ENCODE data around the gene BTRC.
"Not testable (repeated sequence)": the region's sequence is repeated elsewhere in the genome, so short reads cannot be mapped to it uniquely, and the experiment has no call there.

The BTRC gene

DNA sequence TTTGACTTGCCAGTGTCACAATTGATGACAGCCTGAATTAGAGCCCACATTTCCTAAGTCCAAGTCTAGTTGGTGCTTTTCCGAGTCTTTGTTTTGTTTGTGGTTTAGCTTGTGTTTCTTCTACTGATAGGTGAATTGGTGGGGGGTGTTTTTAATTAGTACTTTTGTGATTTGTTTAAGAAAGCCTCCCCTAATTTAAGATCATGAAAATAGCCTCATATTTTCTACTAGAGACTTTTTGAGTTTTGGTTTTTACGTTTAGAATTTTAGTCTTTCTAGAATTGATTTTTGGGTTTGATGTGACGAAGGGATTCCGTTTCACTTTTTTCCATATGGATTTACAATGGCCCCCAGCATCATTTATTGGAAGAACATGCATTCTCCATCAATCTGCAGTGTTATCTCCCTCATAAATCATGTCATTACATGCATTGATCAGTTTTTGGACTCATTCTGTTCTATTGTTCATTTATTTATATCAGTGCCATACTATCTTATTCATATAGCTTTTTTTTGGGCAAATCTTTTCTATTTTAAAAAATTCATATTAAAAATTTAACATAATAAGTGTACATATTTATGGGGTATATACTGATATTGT, 32.8 kb downstream of the BTRC start:
- no peak for DNase-seq

DNA sequence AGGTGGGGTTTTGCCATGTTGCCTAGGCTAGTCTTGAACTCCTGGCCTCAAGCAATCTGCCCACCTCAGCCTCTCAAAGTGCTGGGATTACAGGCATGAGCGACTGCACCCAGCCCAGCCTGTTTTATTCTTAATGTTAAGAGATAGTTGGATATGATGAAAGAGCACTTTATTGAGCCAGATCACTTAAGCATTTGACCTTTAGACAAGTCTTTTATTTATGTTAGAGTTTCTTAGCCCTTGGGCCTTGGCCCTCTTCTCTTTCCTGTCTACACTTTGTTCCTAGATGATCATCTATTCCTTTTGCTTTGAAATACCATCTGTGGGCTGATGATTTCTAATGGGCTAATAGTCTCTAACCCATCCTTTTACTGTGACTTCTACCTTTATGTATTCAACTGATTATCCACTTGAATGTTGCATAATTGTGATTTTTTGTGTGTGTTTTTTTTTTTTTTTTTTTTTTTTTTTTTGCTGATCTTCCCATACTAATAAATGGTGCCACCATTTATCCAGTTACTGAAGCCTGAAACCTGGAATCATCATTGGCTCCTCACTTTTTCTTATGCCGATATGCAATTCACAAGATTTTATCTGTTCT, 34.8 kb downstream of the BTRC start:
- DNase-seq = no peak

DNA sequence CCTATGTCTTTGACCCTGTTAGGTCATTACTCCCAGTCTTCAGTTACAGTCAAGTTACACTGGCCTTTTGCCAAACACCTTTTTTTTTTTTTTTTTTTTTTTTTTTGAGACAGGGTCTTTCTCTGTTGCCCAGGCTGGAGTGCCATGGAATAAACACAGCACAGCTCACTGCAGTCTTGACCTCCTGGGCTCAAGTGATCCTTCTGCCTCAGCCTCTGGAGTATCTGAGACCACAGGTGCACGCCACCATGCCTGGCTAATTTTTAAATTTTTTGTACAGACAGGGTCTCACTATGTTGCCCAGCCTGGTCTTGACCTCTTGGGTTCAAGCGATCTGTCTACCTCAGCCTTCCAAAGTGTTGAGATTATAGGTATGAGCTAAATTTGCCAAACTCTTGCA, 35.6 kb downstream of the BTRC start:
- DNase-seq = not testable (repeated sequence)

DNA sequence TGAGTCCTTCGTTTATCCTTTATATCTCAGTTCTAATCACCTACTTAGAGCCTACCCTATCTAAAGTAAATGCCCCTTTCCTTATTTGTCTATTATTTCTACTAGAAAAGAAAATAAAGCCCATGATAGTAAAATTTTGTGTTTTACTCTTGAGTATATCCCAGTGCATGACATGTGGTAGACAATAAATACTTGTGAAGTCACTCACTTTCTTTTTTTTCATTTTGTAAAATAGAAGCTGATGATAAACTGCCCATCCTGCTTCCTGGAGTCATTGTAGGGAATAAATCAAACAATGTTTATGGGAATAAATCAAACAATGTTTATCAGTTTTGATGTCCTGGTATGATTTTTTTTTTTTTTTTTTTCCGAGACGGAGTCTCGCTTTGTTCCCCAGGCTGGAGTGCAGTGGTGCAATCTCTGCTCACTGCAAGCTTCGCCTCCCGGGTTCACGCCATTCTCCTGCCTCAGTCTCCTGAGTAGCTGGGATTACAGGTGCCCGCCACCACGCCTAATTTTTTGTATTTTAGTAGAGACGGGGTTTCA, 36.1 kb downstream of the BTRC start:
- DNase-seq = no peak

DNA sequence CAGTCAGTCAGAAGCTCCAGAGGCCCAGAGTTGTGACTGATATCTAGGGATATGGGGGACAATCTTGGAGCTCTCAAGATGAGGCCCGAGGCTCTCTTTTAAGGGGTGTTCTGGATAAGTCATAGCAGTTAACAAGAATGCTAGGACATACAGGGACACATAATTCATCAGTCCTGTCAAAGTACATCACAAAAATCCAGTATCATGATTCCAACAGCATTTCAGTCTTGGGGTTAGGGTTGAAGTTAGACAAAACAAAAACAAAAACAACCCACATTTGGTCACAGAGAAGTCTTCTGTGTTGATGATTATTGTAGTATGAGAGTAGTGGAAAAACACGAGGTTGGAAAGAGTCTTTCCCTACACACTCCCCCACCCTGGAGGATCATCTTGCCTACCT, 39.4 kb downstream of the BTRC start:
- DNase-seq = no peak

DNA sequence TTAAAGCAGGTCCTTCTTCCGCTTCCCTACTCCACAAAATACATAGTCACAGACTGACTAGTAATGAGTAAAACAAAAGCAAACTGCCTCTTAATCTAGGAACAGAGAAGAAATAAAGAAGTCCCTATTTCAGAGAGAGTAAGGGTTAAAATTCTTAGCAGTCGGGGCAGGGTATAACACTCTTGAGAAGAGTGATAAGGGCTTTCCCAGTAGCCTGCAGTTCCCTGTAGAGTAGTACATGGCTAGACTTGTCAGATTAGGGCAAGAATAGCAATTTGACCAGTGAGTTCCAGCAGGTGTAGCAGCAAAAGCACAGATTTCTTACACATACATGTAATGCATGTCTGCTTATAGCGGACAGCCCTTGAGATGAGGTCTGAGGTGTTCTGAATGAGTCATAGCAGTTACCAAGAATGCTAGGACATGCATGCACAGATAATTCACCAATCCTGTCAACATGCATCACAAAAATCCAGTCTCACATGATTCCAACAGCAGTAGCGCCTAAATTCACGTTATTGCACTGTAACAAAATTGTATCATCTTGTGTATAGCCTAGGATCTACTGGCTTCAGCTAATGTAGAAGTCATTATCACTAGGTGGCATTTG, 40.7 kb downstream of the BTRC start:
- no peak for DNase-seq

DNA sequence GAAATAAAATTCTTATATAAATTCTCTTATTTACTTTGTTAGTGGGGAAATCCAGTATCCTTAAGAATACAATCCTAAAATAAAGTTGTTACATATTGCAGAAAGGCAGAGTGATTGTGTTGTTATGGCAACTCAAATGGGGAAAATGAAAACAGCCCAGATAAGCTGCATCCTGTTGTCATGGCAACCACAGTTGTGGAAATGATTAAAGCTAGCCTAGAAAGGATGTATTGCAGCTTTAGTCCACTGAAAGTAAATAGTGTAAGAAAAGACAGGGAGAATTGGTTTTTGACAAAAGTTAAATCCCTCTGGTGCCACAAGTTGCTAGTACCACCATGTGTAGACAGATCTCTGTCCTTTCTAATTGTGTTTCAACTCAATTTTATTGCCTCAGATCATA, 43.2 kb downstream of the BTRC start:
- DNase-seq = peak; percentile 64

DNA sequence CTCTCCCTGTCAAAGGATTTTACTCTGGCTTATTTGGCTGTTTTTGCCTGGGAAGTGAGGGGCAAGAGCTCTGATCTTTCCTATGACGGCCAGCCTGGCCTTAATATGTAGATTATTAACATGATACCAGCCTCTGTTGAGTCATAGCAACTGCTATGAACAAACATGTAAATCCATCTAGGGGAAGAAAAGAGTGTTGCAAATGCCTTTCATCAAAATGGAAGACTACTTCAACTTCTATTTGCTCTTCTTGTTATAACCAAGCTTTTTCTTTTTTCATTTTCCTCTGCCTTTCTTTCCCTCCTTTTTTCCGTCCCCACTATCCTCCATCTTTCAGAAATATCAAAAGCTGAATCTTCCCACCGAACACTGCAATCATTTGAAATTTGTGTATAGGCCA, 46.6 kb downstream of the BTRC start:
- no peak for DNase-seq

DNA sequence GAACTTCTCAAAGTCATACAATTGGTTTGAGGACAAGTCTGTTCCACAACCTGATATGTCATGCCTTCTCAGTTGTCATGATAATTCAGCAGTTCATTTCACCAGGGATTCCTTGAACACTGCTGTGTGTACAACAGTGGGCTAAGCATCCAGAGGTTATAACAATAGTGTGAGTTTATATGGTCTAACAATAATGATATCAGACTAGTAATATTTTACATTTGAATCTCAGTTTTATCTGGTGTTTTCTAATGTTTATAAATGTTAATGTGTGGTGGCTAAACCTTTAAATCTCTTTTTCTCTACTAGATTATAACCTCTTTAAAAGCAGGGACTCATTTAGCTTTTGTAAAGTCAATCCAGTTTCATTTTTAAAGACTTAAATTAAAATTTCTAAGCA, 48.7 kb downstream of the BTRC start:
- DNase-seq = no peak

DNA sequence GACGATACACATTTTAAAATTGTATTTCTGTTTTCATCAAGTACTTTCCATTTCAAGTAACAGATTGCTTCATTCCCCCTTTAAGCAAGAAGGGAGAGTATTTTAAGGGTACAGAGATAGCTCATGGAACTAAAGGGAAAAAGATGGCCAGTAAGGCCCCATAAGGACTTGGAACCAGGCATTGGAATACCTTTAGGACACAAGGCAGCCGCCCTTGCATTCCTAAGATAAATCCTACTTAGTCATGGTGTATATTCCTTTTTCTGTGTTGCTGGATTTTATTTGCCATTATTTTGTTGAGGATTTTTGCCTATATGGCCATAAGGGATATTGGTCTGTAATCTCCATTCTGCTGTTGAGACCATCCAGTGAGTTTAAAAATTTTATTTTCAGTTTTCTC, 49.2 kb downstream of the BTRC start:
- no peak for DNase-seq

DNA sequence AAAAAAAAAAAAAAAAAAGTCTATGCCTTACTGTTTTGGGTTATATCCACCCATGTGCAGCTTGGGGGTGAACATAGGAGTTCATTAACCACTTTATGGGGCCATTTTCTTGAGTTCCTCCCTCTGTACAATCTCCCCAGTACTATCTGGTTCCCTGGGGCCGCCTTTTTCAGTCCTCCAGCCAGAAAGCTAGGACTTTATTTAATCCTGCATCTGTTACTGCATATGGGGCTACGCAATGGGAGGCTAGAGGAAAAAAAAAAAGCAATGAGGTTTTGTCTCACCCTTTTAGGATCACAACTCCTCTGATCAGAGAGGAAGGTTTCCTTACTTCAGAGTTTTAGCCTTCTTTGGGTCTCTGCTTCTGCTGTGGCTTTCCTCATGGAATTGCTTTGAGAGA, 51.0 kb downstream of the BTRC start:
- DNase-seq = no peak

DNA sequence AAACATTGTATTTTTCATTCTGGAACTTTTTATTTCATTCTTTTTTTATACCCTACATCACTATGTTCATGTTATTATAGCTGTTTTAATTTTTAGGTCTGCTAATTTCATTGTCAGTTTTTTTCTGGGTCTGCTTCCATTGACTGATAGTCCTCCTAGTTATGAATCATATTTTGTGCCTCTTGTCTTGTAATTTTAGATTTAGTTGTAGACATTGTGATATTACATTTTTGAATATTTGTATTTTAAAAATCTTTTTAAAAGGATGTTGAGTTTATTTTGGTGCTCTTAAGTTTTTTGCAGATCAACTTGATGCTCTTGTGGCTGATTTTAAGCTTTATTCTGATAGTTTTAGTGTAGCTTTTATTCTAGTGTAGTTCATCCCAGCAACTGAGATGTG, 57.6 kb downstream of the BTRC start:
- DNase-seq = no peak

DNA sequence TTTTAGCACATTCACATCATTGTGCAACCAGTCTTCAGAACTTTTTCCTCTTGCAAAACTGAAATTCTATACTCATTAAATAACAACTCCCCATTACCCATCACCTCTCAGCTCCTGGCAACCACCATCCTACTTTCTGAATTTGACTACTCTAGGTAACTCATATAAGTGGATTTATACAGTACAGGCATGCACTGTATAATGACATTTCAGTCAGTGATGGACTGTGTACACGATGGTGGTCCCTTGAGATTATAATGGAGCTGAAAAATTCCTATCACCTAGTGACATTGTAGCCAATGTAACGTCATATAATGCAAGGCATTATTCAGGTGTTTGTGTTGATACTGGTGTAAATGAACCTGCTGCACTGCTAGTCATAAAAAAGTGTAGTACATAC, 60.1 kb downstream of the BTRC start:
- no peak for DNase-seq

DNA sequence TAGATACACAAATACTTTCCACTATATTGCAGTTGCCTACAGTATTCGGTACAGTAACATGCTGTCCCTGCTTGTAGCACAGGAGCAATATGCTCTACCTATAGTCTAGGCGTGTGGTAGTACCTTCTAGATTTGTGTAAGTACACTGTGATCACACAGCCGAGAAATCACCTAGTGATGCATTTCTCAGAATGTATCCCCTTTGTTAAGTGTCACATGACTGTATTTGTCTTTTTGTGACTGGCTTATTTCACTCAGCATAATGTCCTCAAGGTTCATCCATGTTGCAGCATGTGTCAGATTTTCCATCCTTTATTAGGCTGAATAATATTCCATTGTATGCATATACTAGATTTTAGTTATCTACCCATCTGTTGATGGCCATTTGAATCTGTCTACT, 61.9 kb downstream of the BTRC start:
- DNase-seq = no peak

DNA sequence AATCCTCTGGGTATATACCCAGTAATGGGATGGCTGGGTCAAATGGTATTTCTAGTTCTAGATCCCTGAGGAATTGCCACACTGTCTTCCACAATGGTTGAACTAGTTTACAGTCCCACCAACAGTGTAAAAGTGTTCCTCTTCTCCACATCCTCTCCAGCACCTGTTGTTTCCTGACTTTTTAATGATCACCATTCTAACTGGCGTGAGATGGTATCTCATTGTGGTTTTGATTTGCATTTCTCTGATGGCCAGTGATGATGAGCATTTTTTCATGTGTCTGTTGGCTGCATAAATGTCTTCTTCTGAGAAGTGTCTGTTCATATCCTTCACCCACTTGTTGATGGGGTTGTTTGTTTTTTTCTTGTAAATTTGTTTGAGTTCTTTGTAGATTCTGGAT, 68.0 kb downstream of the BTRC start:
- DNase-seq = not testable (repeated sequence)

DNA sequence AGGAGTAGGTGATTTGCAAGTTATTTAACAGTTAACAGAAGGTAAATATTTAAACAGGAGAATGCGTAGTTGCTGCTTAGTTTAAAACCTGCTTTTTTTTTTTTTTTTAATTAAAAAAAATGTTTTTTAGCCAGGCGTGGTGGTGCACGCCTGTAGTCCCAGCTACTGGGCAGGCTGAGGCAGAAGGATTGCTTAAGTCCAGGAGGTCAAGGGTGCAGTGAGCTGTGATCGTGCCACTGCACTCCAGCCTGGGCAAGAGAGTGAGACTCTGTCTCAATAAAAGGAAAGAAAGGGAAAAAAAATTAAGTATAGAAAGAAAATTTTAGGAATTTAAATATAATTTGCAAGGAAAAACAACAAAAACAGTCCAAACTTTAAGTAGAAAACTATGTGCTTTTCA, 71.6 kb downstream of the BTRC start:
- DNase-seq = no peak

DNA sequence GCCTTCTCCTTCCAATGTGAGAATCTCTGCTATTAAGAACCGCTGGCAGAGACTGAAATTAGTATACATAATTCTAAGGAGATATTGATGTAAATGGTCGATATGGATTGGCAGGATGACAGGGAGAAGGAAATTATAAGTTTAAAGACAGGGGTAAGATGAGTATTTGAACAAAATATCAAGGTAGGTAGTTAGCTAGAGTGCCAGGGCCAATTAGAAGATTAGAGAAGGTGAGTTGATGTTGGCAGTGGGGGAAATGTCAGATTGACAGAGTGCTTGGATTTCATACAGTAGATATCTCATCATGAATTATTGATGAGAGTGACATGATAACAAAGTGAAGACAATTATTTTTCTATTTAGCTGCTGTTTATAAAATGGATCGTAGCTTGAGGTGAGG, 74.1 kb downstream of the BTRC start:
- no peak for DNase-seq

DNA sequence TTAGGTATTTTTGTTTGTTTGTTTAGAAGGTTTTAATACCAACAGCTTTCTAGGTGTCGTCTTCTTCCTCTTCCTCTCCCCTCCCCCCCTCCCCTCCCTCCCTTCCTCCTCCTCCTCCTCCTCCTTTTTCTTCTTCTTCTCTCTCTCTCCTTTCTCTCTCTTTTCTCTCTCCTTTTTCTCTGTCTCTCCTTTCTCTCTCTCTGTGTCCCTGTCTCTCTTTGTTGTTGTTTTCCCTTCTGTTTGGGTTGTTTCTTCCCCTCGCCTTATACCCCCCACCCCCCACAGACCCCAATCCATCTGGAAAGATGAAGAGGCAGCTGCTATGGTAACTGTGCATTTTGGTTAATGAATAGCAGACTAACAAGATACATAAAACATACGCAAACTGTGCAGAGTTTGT, 75.5 kb downstream of the BTRC start:
- DNase-seq = no peak

DNA sequence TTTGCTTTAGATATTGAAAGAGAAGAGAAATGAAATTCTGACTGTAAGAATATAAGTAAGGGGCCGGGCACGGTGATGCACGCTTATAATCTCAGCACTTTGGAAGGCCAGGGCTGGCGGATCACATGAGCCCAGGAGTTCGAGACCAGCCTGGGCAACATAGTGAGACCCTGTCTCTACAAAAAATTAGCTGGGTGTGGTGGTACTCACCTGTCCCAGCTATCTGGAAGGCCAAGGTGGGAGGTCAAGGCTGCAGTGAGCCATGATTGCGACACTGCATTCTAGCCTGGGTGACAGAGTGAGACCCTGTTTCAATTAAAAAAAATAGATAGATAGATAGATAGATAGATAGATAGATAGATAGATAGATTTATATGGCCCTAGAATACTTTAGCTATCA, 82.3 kb downstream of the BTRC start:
- DNase-seq = no peak

DNA sequence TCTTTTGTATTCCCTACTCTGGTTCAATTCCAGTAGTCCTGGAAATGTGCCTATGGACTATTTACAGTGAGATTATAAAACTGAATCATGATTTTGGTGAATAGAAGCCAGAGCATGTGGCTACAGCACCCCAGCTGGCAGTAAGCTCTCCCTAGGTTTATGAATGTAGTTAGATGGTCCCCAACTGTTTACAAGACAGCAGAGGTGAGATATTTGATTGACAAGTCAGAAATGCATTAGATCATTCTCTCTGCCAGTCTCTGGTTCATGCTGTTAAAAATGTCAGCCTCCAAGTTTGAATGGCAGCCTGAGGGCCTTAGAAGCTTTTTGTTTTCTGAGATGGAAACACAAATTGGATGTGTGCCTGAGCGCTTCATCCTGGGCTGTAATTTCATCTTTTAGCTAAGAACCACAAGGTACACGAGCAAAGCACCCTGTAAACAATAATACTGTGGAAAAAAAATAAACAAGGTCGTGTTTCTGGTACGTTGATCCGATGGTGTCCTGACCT, 85.0 kb downstream of the BTRC start:
- no peak for DNase-seq

DNA sequence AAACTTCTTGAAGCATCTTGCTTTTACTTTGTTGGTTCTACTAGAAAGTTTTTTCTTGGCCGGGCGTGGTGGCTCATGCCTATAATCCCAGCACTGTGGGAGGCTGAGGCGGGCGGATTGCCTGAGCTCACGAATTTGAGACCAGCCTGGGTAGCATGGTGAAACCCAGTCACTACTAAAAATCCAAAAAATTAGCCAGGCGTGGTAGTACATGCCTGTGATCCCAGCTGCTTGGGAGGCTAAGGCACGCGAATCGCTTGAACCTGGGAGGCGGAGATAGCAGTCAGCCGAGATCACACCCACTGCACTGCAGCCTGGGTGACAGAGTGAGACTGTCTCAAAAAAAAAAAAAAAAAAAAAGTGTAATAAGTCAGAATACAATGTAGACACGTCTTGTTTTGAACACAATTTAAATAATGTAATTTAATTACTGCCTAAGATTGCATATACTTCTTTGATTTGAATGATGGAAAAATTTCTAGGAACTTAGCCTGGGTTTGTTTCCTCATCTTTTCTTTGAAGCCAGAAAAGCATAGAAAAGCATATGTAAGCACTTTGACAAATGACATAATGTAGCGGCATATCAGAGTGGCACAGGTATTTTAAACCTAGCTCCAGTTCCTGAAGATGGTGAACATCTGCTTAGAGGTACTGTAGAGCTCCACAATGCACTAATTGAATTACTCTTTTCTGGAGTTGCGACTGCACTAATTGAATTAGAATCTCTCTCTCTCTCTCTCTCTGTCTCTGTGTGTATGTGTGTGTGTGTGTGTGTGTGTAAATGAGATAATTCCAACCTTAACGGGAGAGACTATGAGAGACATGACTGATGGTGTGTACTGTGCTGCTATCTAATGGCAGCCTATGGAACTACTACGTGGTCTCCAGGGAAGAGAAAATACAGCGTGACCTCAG, 87.8 kb downstream of the BTRC start:
- DNase-seq = peak; percentile 77

DNA sequence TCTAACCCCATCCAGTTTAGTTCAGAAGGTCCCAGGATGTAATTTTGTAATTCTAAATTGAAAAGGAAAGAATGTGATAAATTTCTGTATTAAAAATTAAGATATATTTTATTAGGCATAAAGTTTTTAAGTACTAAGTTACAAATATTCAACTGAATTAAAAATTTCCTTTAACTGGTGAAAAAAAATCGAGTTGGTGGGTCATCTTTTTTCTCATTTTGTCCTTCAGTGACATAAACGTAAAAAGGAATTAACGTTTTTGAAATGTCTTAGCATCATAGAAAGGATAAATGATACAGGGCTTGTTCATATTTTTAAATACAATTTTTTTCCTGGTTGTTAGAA, 88.5 kb downstream of the BTRC start:
- DNase-seq = no peak

Data from fibroblast of skin of scalp (primary cell).